ENCODE data around the gene DENND1A. TPM values are rescaled to one million over a fixed set of nuclear protein-coding genes. Genes with fewer than 3 reads are reported as not detected.
A peak's percentile ranks its signal among the peaks of the same experiment; 100 is the strongest.

Gene DENND1A
- total and polyA plus RNA-seq, 2 of the 13 experiments (the other 11 are each of a cell fraction or from before 2014, with no cell fraction given) = 14.8 to 30.1 TPM

GRCh38 chr9:123360161-123361085 is 569.5 kb downstream of the DENND1A start (continued):
- TF ChIP-seq EP300 (IDR thresholded peaks at IDR 0.05; ENCODE audit: low read depth in 2 of 2, low read length in 2 of 2) (peak in 1 of 2 experiments; percentile 51; a peak in 1 of 4 replicates), EP300 (CRISPR knock-in tag; IDR thresholded peaks at IDR 0.05; ENCODE audit: borderline replicate concordance) (no peak), ZNF788 (CRISPR knock-in tag; IDR thresholded peaks at IDR 0.05; ENCODE audit: borderline replicate concordance) (no peak), FOXA3 (CRISPR knock-in tag; IDR thresholded peaks at IDR 0.05) (peak; percentile 70), SUZ12 (IDR thresholded peaks at IDR 0.05; ENCODE audit: low read depth, low read length) (no peak), ZFP1 (CRISPR knock-in tag; IDR thresholded peaks at IDR 0.05) (0 out of 2 replicates have a peak, but pooled peaks have one; percentile 14), MXD4 (CRISPR knock-in tag; IDR thresholded peaks at IDR 0.05) (0 out of 2 replicates have a peak, but pooled peaks have one; percentile 24), ZNF792 (CRISPR knock-in tag; IDR thresholded peaks at IDR 0.05) (0 out of 2 replicates have a peak, but pooled peaks have one; percentile 17), IRF2 (CRISPR knock-in tag; IDR thresholded peaks at IDR 0.05) (peak; percentile 33; the same call in 1 of the 2 replicates), HNF4G (IDR thresholded peaks at IDR 0.05; ENCODE audit: borderline replicate concordance, low read depth, low read length) (peak; percentile 48; the same call in 1 of the 2 replicates), HNF4G (CRISPR knock-in tag; IDR thresholded peaks at IDR 0.05; ENCODE audit: borderline replicate concordance, low read depth) (no peak), SAP130 (CRISPR knock-in tag; IDR thresholded peaks at IDR 0.05; ENCODE audit: low read depth) (peak; percentile 68), ZNF503 (CRISPR knock-in tag; IDR thresholded peaks at IDR 0.05) (peak; percentile 51; the same call in 1 of the 2 replicates), HIC2 (CRISPR knock-in tag; IDR thresholded peaks at IDR 0.05; ENCODE audit: low read depth) (no peak), PHF5A (CRISPR knock-in tag; IDR thresholded peaks at IDR 0.05; ENCODE audit: low read depth, unreplicated experiment) (no peak), CTCF (CRISPR knock-in tag; IDR thresholded peaks at IDR 0.05) (no peak), RFX1 (IDR thresholded peaks at IDR 0.05) (peak; percentile 85), ZNF281 (CRISPR knock-in tag; IDR thresholded peaks at IDR 0.05; ENCODE audit: borderline replicate concordance) (peak; percentile 33; the same call in 1 of the 2 replicates), ZNF740 (CRISPR knock-in tag; IDR thresholded peaks at IDR 0.05) (no peak), LBX2 (CRISPR knock-in tag; IDR thresholded peaks at IDR 0.05; ENCODE audit: borderline replicate concordance) (no peak)
